ENCODE measurements around the gene NTRK2.

NTRK2 gene

DNA sequence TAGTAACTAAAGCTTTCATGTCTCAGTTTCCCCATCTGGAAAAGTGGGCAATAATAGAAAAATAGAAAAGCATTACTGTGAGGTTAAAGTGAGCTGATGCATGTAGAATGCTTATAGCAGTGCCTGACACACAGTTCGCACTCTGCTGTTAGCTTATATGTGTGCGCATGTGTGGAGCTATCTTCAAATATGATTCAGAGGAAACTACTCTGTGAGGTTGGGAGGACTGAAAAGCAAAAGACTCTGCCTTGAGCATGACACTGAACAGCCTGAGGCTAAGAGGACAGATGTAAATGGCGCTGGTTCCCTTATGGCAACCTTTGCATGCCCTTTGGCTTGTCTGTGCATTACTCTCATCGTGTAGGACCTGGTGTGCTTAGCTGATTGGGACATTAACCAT is 19.4 kb downstream of the NTRK2 start:
- Histone ChIP-seq H3K27me3 (ENCODE audit: control insufficient read depth, insufficient read depth, low read length) (no peaks in the 10 kb centered on the region), H3K27ac (ENCODE audit: low read depth, low read length) (no peak overlapping the region), H3K9me3 (ENCODE audit: control insufficient read depth, insufficient read depth, low read length) (no peaks in the 10 kb centered on the region), H3K36me3 (ENCODE audit: control insufficient read depth, insufficient read depth, low read length) (no peaks in the 10 kb centered on the region), H3K4me3 (ENCODE audit: low read depth, low read length) (no peak overlapping the region), H3K4me1 (ENCODE audit: control insufficient read depth, insufficient read depth, low read length) (peaks cover 4% of the 10 kb centered on the region; the same call in 1 of the 2 replicates), H3K9ac (ENCODE audit: low read depth, low read length) (no peak overlapping the region)

DNA sequence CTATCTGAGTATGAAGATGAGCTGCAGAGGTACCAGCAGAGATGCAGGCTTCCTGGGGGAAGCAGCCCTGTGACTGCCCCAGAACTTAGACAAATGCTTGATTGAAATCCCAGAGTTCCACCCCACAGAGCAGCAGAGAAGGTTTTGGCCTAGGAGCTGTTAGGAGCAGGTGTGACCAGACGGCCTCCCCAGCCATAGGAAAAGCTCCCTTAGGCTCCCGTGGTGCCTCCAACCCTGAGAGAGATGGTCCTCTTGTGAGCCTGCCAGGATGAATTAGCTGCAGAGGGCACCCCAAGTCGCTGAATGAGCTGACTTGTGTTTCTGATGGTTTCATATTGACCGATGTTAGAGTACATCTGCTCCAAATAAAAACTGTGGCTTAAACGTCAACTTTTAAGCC is 22.1 kb downstream of the NTRK2 start:
- Histone ChIP-seq H3K27me3 (ENCODE audit: control insufficient read depth, insufficient read depth, low read length) (no peaks in the 10 kb centered on the region), H3K36me3 (ENCODE audit: control insufficient read depth, insufficient read depth, low read length) (no peaks in the 10 kb centered on the region), H3K27ac (ENCODE audit: low read depth, low read length) (no peak overlapping the region), H3K4me3 (ENCODE audit: low read depth, low read length) (no peak overlapping the region), H3K9me3 (ENCODE audit: control insufficient read depth, insufficient read depth, low read length) (no peaks in the 10 kb centered on the region), H3K9ac (ENCODE audit: low read depth, low read length) (no peak overlapping the region), H3K4me1 (ENCODE audit: control insufficient read depth, insufficient read depth, low read length) (peaks cover 9% of the 10 kb centered on the region; the same call in 1 of the 2 replicates)

DNA sequence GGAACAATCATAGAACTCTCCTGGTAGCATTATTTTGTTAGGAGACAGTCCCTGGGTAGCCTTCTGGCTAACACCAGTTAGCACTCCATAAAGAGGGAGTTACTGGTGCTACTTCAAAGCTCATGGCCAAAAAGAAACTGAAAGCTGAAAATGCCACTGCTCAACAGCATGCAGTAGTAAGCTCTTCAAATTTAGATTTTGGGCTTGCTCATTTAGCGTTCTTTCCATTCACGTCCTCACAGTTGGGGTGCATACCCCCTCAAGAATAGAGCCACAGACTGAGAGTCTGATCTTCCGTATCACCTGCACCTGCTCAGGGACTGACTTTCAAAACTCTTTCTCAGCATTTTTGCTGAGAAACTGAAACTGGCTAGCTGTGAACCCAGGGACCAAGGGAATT is 24.7 kb downstream of the NTRK2 start:
- Histone ChIP-seq H3K27me3 (ENCODE audit: control insufficient read depth, insufficient read depth, low read length) (no peaks in the 10 kb centered on the region), H3K4me1 (ENCODE audit: control insufficient read depth, insufficient read depth, low read length) (peaks cover 9% of the 10 kb centered on the region; the same call in 1 of the 2 replicates), H3K27ac (ENCODE audit: low read depth, low read length) (no peak overlapping the region), H3K36me3 (ENCODE audit: control insufficient read depth, insufficient read depth, low read length) (no peaks in the 10 kb centered on the region), H3K9me3 (ENCODE audit: control insufficient read depth, insufficient read depth, low read length) (no peaks in the 10 kb centered on the region), H3K4me3 (ENCODE audit: low read depth, low read length) (no peak overlapping the region), H3K9ac (ENCODE audit: low read depth, low read length) (no peak overlapping the region)

DNA sequence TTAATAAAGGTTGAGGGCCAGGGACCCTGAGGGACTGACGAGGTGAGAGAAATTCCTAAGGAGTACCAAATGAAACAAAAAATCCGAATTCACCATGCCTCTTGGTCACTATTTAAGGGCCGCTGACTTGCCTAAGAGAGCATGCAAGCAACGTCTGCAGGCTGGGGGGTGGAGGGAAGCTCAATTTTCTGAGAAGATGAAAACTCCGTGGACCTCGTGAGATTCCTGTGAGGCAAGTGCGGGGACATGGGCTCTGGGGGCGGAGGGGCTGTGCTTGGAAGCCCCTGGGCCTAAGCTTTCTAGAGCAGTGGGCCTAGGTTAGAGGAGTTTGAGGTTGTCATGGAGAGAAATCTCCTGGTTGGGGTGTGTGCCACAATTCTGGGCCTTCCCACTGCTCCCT is 27.5 kb downstream of the NTRK2 start:
- Histone ChIP-seq H3K9ac (ENCODE audit: low read depth, low read length) (no peak overlapping the region), H3K36me3 (ENCODE audit: control insufficient read depth, insufficient read depth, low read length) (no peaks in the 10 kb centered on the region), H3K27ac (ENCODE audit: low read depth, low read length) (no peak overlapping the region), H3K4me3 (ENCODE audit: low read depth, low read length) (no peak overlapping the region), H3K4me1 (ENCODE audit: control insufficient read depth, insufficient read depth, low read length) (peaks cover 9% of the 10 kb centered on the region; the same call in 1 of the 2 replicates), H3K9me3 (ENCODE audit: control insufficient read depth, insufficient read depth, low read length) (no peaks in the 10 kb centered on the region), H3K27me3 (ENCODE audit: control insufficient read depth, insufficient read depth, low read length) (no peaks in the 10 kb centered on the region)

DNA sequence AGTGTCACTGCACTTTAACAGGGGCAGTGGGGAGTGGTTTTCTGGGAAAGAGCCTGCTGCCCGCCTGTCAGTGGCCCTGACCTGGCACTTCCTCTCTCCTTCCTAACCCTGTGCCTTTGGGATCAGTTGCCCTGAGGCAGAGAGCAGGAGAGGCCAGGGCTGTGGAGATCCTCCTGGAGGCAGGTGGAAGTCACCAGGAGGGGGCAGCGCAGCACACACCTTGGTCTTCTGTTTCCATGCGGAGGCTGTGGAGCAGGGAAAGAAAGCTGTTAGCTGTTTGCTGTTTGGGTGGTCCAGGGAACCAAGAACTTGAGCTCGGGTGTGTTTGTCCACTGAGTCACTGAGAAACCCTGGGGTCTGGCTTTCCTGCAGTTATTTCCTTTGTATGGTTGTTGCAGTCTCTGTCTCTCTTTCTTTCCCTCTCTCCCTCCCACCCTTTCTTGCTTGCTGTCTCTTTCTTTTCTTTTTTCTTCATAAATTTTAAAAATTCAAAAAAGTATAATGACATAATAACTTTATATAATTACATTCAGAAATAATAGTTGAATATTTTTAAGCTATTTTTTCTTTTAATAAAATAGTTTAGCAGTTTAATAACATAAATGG is 28.1 kb downstream of the NTRK2 start:
- no peak overlapping the region for H3K27ac ChIP-seq (ENCODE audit: low read depth, low read length)

DNA sequence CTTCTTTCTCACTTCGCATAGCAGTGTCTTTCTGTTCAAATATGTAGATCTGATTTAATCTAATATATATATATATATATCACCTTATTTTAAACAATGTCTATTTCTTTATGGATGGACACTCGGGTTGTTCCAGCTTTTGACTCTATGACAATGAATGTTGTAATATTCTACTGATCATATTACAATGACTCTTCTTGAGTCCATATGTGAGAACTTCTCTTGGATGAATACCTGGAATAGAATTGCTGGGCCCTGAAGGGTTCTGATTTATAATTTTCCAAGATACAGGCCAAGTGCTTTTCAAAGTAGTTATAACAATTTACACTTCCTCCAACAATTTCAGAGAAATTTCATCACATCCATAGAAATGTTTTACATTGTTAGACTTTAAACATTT is 28.8 kb downstream of the NTRK2 start:
- Histone ChIP-seq H3K4me1 (ENCODE audit: control insufficient read depth, insufficient read depth, low read length) (peaks cover 9% of the 10 kb centered on the region; the same call in 1 of the 2 replicates), H3K27me3 (ENCODE audit: control insufficient read depth, insufficient read depth, low read length) (no peaks in the 10 kb centered on the region), H3K4me3 (ENCODE audit: low read depth, low read length) (no peak overlapping the region), H3K9me3 (ENCODE audit: control insufficient read depth, insufficient read depth, low read length) (no peaks in the 10 kb centered on the region), H3K36me3 (ENCODE audit: control insufficient read depth, insufficient read depth, low read length) (no peaks in the 10 kb centered on the region), H3K9ac (ENCODE audit: low read depth, low read length) (no peak overlapping the region), H3K27ac (ENCODE audit: low read depth, low read length) (no peak overlapping the region)

More for the DNA sequence above, 28.1 kb downstream of the NTRK2 start:
- Histone ChIP-seq H3K9me3 (ENCODE audit: control insufficient read depth, insufficient read depth, low read length) (no peaks in the 10 kb centered on the region), H3K4me1 (ENCODE audit: control insufficient read depth, insufficient read depth, low read length) (peaks cover 9% of the 10 kb centered on the region; the same call in 1 of the 2 replicates), H3K4me3 (ENCODE audit: low read depth, low read length) (no peak overlapping the region), H3K36me3 (ENCODE audit: control insufficient read depth, insufficient read depth, low read length) (no peaks in the 10 kb centered on the region), H3K27me3 (ENCODE audit: control insufficient read depth, insufficient read depth, low read length) (no peaks in the 10 kb centered on the region), H3K9ac (ENCODE audit: low read depth, low read length) (no peak overlapping the region)

DNA sequence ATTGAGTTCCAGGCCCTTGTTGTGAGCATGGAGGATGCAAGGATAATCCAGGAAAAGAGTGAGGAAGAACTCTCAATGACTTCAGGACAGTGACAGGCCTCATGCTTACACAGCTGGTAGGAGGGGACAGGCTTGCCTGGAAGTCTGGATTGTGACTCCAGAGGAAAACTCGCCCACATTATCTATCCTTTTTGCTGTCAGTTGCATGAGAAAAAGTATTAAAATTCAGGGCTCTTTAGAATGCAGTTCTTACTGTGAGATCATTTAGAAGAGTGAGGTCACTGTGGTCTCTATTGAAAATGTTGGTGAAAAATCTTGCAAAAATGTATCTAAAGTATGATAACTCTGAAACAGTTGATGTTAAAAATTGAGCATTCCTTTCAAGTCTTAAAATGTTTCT is 30.5 kb downstream of the NTRK2 start:
- H3K27ac ChIP-seq (ENCODE audit: low read depth, low read length) = no peak overlapping the region
- H3K36me3 ChIP-seq (ENCODE audit: control insufficient read depth, insufficient read depth, low read length) = no peaks in the 10 kb centered on the region
- H3K4me1 ChIP-seq (ENCODE audit: control insufficient read depth, insufficient read depth, low read length) = 0 out of 2 replicates have a peak, but pooled peaks cover 4% of the 10 kb centered on the region
- no peaks in the 10 kb centered on the region for H3K27me3 ChIP-seq (ENCODE audit: control insufficient read depth, insufficient read depth, low read length)
- H3K4me3 ChIP-seq (ENCODE audit: low read depth, low read length) = no peak overlapping the region
- no peaks in the 10 kb centered on the region for H3K9me3 ChIP-seq (ENCODE audit: control insufficient read depth, insufficient read depth, low read length)
- no peak overlapping the region for H3K9ac ChIP-seq (ENCODE audit: low read depth, low read length)

DNA sequence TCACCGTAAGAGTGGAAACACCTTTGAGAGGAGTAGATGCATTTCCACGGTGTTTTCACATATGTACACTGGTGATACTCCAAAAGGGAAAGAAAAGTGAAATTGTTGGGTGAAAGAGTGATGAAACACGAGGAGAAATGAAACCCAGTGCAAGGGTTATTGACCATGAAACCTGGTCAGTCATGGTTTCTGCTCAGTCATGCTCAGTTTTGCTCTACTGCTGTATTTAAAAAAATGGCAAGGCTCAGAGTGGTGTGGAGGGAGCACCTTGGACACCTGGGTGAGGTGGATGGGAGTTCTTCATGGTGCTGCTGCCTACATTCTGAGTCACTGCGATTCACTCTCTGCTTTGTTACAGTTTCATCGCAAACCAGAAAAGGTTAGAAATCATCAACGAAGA is 32.3 kb downstream of the NTRK2 start:
- H3K9me3 ChIP-seq (ENCODE audit: control insufficient read depth, insufficient read depth, low read length) = no peaks in the 10 kb centered on the region
- H3K9ac ChIP-seq (ENCODE audit: low read depth, low read length) = no peak overlapping the region
- no peak overlapping the region for H3K4me3 ChIP-seq (ENCODE audit: low read depth, low read length)
- H3K36me3 ChIP-seq (ENCODE audit: control insufficient read depth, insufficient read depth, low read length) = no peaks in the 10 kb centered on the region
- no peak overlapping the region for H3K27ac ChIP-seq (ENCODE audit: low read depth, low read length)
- 0 out of 2 replicates have a peak, but pooled peaks cover 9% of the 10 kb centered on the region for H3K4me1 ChIP-seq (ENCODE audit: control insufficient read depth, insufficient read depth, low read length)
- no peaks in the 10 kb centered on the region for H3K27me3 ChIP-seq (ENCODE audit: control insufficient read depth, insufficient read depth, low read length)

DNA sequence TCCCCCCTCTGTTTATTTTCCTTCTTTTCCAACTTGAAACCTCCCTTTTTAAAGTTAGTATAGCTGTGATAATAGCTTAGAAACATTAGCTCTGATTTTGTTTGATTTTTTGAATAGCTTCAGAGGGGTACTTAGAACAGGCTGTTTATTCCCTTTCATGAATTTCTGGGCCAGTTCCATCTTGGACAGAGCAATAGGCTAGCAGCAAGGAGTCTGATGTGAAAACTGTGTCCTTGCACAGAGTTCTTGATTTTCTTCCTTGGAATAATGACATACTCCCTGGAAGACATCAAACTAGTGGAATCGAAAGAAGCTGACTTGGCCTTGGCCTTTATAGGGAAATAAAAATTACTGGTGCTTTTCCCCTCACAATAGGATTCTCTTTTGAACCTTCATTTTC is 32.9 kb downstream of the NTRK2 start:
- no peaks in the 10 kb centered on the region for H3K9me3 ChIP-seq (ENCODE audit: control insufficient read depth, insufficient read depth, low read length)
- no peak overlapping the region for H3K27ac ChIP-seq (ENCODE audit: low read depth, low read length)
- no peak overlapping the region for H3K9ac ChIP-seq (ENCODE audit: low read depth, low read length)
- H3K27me3 ChIP-seq (ENCODE audit: control insufficient read depth, insufficient read depth, low read length) = no peaks in the 10 kb centered on the region
- peaks cover 15% of the 10 kb centered on the region for H3K4me1 ChIP-seq (ENCODE audit: control insufficient read depth, insufficient read depth, low read length)
- no peak overlapping the region for H3K4me3 ChIP-seq (ENCODE audit: low read depth, low read length)
- H3K36me3 ChIP-seq (ENCODE audit: control insufficient read depth, insufficient read depth, low read length) = no peaks in the 10 kb centered on the region

DNA sequence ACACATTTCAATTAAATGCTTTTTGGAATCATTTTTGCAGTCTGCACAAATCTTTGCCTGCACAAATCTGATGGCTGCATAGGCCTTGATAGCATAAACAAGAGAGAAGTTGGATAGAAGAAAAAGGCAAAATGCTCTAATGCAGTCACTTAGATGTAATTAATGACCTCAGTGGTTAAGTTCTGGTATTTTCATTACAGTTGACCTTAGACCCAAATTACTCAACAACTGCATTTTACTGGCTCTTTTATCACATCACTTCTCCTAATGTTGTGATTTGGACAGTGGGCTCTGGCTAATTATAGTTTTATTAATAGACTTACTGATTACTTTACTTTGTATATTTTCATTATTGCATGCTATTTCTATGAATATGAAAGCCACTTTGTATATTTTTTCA is 34.3 kb downstream of the NTRK2 start:
- Histone ChIP-seq H3K36me3 (ENCODE audit: control insufficient read depth, insufficient read depth, low read length) (no peaks in the 10 kb centered on the region), H3K4me3 (ENCODE audit: low read depth, low read length) (no peak overlapping the region), H3K27ac (ENCODE audit: low read depth, low read length) (no peak overlapping the region), H3K4me1 (ENCODE audit: control insufficient read depth, insufficient read depth, low read length) (peaks cover 27% of the 10 kb centered on the region), H3K27me3 (ENCODE audit: control insufficient read depth, insufficient read depth, low read length) (no peaks in the 10 kb centered on the region), H3K9ac (ENCODE audit: low read depth, low read length) (no peak overlapping the region), H3K9me3 (ENCODE audit: control insufficient read depth, insufficient read depth, low read length) (no peaks in the 10 kb centered on the region)

DNA sequence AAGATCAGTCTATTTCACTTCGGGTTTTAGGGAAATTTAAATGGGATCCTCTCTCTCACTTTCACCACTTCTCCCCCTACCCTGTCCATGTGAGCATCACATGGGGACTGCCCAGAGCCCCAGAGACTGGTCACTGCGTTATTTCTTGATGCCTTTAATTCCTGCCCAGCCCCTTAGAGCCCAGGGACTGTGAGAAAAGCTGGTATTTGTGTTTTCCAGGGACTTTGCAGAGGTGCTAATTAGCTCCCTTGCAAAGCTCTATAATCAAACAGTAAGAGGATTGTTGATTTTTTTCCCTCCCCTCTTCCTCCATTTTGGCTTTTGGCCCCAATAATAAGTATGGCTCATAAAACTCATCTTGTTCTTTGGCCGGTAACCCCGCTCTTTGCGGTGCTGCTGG is 35.6 kb downstream of the NTRK2 start:
- Histone ChIP-seq H3K36me3 (ENCODE audit: control insufficient read depth, insufficient read depth, low read length) (no peaks in the 10 kb centered on the region), H3K27ac (ENCODE audit: low read depth, low read length) (no peak overlapping the region), H3K27me3 (ENCODE audit: control insufficient read depth, insufficient read depth, low read length) (0 out of 2 replicates have a peak, but pooled peaks cover 3% of the 10 kb centered on the region), H3K4me3 (ENCODE audit: low read depth, low read length) (no peak overlapping the region), H3K9ac (ENCODE audit: low read depth, low read length) (no peak overlapping the region), H3K4me1 (ENCODE audit: control insufficient read depth, insufficient read depth, low read length) (peaks cover 40% of the 10 kb centered on the region), H3K9me3 (ENCODE audit: control insufficient read depth, insufficient read depth, low read length) (no peaks in the 10 kb centered on the region)
